HepG2 (cell line): Measurements from ENCODE around the gene TPPP3. TPM values are rescaled to one million over a fixed set of nuclear protein-coding genes. Genes with fewer than 3 reads are reported as not detected.

Experiments
- HDAC1 ChIP-seq: sonication (generic); formaldehyde crosslinking; IDR thresholded peaks from 2 replicates; pipeline ENCODE4 v1.5.1; 2020; ENCODE audit warnings: mild to moderate bottlenecking, missing genetic modification reagents
- SRF ChIP-seq: IDR thresholded peaks from 2 replicates; pipeline ENCODE4 v1.6.1; 2011; ENCODE audit warnings: mild to moderate bottlenecking, low read depth, low read length, moderate library complexity
- STAT5B ChIP-seq: sonication (generic); formaldehyde crosslinking; IDR thresholded peaks from 2 replicates; pipeline ENCODE4 v1.4.0; 2020; ENCODE audit warnings: missing genetic modification reagents
- TGIF2 ChIP-seq: IDR thresholded peaks from 2 replicates; pipeline ENCODE4 v1.6.1; 2016; ENCODE audit warnings: control low read depth, missing compliant biosample characterization
- ZFY ChIP-seq: sonication (generic); formaldehyde crosslinking; IDR thresholded peaks from 2 replicates; pipeline ENCODE4 v1.4.0; 2020; ENCODE audit warnings: missing genetic modification reagents
- ZNF430 ChIP-seq: sonication (generic); formaldehyde crosslinking; IDR thresholded peaks from 2 replicates; pipeline ENCODE4 v1.9.0; 2021; ENCODE audit warnings: mild to moderate bottlenecking, missing genetic modification reagents
- ZNF772 ChIP-seq: sonication (generic); formaldehyde crosslinking; IDR thresholded peaks from 2 replicates; pipeline ENCODE4 v1.5.0; 2020; ENCODE audit warnings: mild to moderate bottlenecking, missing genetic modification reagents
- polyA plus RNA-seq, 8 experiments: library from polyadenylated mRNA; depleted of rRNA in 3 of 8; stranded (reverse) in 7 of 8; unstranded in 1 of 8; fragments of >200 nt; fragmentation: Illumina TruSeq in 4 of 8; extraction: Trizol in 4 of 8; gene quantifications; 2 replicates each; pipeline versions ENCODE4 v1.2.1 to v1.2.3, GENCODE V29; 2011 to 2016; ENCODE audit warnings: low read depth in 4 of 8, missing spikeins in 1 of 8, mixed read lengths in 1 of 8; ENCODE audit not compliant: insufficient read depth in 1 of 8
- total RNA-seq, 5 experiments: library from RNA; depleted of rRNA; stranded (reverse); fragments of >200 nt; fragmentation: Illumina TruSeq; extraction: Trizol; gene quantifications; 2 replicates each; pipeline ENCODE4 v1.2.3, GENCODE V29; 2016; ENCODE audit warnings: low read depth in 1 of 5
- TF ChIP-seq, protein P1 (sequence below): sonication (generic); formaldehyde crosslinking; IDR thresholded peaks from 2 replicates; pipeline ENCODE4 v1.8.1; 2022; ENCODE audit warnings: low read depth, mild to moderate bottlenecking, missing genetic modification reagents
- TF ChIP-seq, protein P2 (sequence below): IDR thresholded peaks from 2 replicates; pipeline ENCODE4 v1.6.1; 2018; ENCODE audit warnings: missing genetic modification reagents, mild to moderate bottlenecking, missing compliant biosample characterization
- TF ChIP-seq, protein P3 (sequence below): IDR thresholded peaks from 2 replicates; pipeline ENCODE4 v1.6.1; 2016; ENCODE audit warnings: missing biosample characterization, missing genetic modification reagents, low read depth
- TF ChIP-seq, protein P4 (sequence below): sonication (generic); formaldehyde crosslinking; IDR thresholded peaks from 2 replicates; pipeline ENCODE4 v1.5.0; 2020; ENCODE audit warnings: mild to moderate bottlenecking, missing genetic modification reagents, borderline replicate concordance
- TF ChIP-seq, protein P5 (sequence below), 2 experiments: sonication (generic) in 1 of 2; formaldehyde crosslinking in 1 of 2; IDR thresholded peaks; 2 replicates each; pipeline versions ENCODE4 v1.5.1 to v1.6.1; 2011 to 2020; ENCODE audit warnings: borderline replicate concordance in 1 of 2, low read depth in 1 of 2, low read length in 1 of 2, mild to moderate bottlenecking in 1 of 2, missing genetic modification reagents in 1 of 2, moderate library complexity in 1 of 2

The TPPP3 gene
- total and polyA plus RNA-seq, 2 of the 13 experiments (the other 11 are each of a cell fraction or from before 2014, with no cell fraction given): 0.16 to 0.44 TPM

DNA sequence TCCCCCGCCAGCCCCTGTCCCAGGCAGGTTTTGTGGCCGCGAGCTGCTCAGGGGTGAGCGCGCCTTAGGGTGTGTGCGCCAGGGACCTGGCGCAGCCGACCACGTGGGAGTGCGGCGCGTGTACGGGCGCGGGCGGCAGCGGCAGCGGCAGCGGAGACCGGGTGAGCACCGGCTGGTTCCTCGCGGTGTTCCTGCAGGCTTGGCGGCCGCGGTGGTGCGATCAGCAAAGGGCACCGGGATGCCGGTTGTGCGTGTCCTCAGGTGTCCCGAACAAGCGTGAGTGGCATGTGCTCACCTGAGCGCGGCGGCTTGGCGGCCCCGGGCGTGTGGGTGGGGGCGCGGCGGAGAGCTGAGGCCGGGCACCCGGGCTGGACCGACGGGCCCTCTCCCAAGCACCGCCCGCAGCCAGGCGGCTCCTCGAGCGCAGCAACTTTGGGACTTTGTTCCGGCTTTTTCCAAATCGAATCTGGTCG is 37.2 kb upstream of the TPPP3 start (continued):
- TF ChIP-seq, protein P1, sequence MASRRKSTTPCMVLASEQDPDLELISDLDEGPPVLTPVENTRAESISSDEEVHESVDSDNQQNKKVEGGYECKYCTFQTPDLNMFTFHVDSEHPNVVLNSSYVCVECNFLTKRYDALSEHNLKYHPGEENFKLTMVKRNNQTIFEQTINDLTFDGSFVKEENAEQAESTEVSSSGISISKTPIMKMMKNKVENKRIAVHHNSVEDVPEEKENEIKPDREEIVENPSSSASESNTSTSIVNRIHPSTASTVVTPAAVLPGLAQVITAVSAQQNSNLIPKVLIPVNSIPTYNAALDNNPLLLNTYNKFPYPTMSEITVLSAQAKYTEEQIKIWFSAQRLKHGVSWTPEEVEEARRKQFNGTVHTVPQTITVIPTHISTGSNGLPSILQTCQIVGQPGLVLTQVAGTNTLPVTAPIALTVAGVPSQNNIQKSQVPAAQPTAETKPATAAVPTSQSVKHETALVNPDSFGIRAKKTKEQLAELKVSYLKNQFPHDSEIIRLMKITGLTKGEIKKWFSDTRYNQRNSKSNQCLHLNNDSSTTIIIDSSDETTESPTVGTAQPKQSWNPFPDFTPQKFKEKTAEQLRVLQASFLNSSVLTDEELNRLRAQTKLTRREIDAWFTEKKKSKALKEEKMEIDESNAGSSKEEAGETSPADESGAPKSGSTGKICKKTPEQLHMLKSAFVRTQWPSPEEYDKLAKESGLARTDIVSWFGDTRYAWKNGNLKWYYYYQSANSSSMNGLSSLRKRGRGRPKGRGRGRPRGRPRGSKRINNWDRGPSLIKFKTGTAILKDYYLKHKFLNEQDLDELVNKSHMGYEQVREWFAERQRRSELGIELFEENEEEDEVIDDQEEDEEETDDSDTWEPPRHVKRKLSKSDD (CRISPR knock-in tag): peak; percentile 86; the same call in 1 of the 2 replicates
- TF ChIP-seq ZFY (peak; percentile 82; the same call in 1 of the 2 replicates), STAT5B (CRISPR knock-in tag) (peak; percentile 69; the same call in 1 of the 2 replicates), ZNF772 (CRISPR knock-in tag) (peak; percentile 81; the same call in 1 of the 2 replicates), TGIF2 (CRISPR knock-in tag) (no peak; the same call in none of the 2 replicates), ZNF430 (CRISPR knock-in tag) (peak; percentile 96; the same call in 1 of the 2 replicates), HDAC1 (CRISPR knock-in tag) (peak; percentile 93), SRF (no peak)
- TF ChIP-seq, protein P2, sequence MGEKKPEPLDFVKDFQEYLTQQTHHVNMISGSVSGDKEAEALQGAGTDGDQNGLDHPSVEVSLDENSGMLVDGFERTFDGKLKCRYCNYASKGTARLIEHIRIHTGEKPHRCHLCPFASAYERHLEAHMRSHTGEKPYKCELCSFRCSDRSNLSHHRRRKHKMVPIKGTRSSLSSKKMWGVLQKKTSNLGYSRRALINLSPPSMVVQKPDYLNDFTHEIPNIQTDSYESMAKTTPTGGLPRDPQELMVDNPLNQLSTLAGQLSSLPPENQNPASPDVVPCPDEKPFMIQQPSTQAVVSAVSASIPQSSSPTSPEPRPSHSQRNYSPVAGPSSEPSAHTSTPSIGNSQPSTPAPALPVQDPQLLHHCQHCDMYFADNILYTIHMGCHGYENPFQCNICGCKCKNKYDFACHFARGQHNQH (CRISPR knock-in tag): peak; percentile 33; the same call in 1 of the 2 replicates
- TF ChIP-seq, protein P3, sequence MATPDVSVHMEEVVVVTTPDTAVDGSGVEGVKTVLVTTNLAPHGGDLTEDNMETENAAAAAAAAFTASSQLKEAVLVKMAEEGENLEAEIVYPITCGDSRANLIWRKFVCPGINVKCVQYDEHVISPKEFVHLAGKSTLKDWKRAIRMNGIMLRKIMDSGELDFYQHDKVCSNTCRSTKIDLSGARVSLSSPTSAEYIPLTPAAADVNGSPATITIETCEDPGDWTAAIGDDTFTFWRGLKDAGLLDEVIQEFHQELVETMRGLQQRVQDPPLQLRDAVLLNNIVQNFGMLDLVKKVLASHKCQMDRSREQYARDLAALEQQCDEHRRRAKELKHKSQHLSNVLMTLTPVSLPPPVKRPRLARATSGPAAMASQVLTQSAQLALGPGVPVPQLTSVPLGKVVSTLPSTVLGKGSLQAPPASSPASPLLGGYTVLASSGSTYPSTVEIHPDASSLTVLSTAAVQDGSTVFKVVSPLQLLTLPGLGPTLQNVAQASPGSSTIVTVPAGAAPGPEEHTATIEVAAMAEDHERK (CRISPR knock-in tag): no peak
- TF ChIP-seq, protein P4, sequence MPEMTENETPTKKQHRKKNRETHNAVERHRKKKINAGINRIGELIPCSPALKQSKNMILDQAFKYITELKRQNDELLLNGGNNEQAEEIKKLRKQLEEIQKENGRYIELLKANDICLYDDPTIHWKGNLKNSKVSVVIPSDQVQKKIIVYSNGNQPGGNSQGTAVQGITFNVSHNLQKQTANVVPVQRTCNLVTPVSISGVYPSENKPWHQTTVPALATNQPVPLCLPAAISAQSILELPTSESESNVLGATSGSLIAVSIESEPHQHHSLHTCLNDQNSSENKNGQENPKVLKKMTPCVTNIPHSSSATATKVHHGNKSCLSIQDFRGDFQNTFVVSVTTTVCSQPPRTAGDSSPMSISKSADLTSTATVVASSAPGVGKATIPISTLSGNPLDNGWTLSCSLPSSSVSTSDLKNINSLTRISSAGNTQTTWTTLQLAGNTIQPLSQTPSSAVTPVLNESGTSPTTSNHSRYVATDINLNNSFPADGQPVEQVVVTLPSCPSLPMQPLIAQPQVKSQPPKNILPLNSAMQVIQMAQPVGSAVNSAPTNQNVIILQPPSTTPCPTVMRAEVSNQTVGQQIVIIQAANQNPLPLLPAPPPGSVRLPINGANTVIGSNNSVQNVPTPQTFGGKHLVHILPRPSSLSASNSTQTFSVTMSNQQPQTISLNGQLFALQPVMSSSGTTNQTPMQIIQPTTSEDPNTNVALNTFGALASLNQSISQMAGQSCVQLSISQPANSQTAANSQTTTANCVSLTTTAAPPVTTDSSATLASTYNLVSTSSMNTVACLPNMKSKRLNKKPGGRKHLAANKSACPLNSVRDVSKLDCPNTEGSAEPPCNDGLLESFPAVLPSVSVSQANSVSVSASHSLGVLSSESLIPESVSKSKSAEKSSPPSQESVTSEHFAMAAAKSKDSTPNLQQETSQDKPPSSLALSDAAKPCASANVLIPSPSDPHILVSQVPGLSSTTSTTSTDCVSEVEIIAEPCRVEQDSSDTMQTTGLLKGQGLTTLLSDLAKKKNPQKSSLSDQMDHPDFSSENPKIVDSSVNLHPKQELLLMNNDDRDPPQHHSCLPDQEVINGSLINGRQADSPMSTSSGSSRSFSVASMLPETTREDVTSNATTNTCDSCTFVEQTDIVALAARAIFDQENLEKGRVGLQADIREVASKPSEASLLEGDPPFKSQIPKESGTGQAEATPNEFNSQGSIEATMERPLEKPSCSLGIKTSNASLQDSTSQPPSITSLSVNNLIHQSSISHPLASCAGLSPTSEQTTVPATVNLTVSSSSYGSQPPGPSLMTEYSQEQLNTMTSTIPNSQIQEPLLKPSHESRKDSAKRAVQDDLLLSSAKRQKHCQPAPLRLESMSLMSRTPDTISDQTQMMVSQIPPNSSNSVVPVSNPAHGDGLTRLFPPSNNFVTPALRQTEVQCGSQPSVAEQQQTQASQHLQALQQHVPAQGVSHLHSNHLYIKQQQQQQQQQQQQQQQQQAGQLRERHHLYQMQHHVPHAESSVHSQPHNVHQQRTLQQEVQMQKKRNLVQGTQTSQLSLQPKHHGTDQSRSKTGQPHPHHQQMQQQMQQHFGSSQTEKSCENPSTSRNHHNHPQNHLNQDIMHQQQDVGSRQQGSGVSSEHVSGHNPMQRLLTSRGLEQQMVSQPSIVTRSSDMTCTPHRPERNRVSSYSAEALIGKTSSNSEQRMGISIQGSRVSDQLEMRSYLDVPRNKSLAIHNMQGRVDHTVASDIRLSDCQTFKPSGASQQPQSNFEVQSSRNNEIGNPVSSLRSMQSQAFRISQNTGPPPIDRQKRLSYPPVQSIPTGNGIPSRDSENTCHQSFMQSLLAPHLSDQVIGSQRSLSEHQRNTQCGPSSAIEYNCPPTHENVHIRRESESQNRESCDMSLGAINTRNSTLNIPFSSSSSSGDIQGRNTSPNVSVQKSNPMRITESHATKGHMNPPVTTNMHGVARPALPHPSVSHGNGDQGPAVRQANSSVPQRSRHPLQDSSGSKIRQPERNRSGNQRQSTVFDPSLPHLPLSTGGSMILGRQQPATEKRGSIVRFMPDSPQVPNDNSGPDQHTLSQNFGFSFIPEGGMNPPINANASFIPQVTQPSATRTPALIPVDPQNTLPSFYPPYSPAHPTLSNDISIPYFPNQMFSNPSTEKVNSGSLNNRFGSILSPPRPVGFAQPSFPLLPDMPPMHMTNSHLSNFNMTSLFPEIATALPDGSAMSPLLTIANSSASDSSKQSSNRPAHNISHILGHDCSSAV (CRISPR knock-in tag): 0 out of 2 replicates have a peak, but pooled peaks have one; percentile 74
- TF ChIP-seq, protein P5, sequence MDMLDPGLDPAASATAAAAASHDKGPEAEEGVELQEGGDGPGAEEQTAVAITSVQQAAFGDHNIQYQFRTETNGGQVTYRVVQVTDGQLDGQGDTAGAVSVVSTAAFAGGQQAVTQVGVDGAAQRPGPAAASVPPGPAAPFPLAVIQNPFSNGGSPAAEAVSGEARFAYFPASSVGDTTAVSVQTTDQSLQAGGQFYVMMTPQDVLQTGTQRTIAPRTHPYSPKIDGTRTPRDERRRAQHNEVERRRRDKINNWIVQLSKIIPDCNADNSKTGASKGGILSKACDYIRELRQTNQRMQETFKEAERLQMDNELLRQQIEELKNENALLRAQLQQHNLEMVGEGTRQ (IDR thresholded peaks at IDR 0.05; ENCODE audit: low read depth, low read length): no peak
- TF ChIP-seq, protein P5 (CRISPR knock-in tag; IDR thresholded peaks at IDR 0.05; ENCODE audit: borderline replicate concordance): no peak; the same call in 1 of the 2 replicates
